ENCODE results near the gene NF1.
"Not testable (repeated sequence)": the region's sequence is repeated elsewhere in the genome, so short reads cannot be mapped to it uniquely, and the experiment has no call there.

NF1 gene

DNA sequence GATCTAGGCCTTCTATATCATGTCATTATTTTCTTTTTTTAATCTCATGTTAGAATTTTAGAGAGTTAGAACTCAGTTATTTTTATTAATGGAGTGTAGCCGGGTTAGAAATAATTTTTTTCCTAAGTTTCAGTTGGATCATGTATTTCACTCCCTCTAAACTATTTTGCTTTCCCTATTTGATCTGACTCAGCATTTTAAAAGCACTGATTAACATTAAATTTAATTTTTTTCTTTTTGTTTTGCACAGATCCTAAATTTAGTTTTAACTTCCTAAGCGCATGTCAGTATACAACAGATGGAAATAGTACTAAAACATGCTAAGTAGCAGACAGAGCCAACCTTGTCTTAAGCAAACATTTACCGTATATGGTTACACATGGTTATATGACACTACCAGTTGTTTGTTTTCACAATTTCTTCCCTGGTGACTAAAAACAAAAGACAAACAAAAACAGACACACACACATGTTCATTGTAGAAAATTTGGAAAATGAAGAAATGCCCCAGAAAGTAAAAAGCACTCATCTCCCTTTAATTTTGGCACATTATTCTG, 263.1 kb downstream of the NF1 start:
- DNase-seq: no peak

DNA sequence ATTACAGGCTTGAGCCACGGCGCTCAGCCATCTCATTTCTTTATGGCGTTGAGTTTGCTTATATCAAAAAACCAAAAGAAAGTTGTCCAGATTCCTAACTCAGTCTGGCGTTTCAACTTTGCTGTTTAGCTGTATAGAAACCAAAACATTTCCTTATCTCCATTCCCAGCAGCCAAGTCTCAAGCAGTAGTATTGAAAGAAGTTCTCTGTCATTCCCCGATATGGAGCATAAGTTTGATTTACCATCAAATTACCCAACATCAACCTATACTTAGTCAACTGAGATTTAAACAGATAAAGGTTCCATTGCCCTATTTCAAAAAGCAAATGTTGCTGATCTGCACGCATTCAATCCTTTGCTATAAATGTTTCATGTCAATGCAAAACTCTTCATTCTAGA, 269.2 kb downstream of the NF1 start:
- no peak for DNase-seq

DNA sequence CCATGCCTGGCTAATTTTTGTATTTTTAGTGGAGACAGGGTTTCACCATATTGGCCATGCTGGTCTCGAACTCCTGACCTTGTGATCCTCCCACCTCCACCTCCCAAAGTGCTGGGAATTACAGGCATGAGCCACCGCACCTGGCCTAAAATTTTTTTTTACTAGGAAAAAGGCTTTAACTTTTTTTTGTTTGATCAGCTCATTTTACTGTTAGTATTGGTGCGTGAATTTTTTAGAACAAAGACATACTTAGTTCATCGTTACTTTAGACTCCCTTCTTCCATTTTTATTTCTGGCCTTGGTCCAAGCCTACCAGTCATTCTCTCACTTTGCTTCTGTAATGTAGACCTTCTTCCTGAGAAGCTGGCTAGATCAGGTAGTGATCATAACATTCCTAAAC, 271.3 kb downstream of the NF1 start:
- no peak for DNase-seq

DNA sequence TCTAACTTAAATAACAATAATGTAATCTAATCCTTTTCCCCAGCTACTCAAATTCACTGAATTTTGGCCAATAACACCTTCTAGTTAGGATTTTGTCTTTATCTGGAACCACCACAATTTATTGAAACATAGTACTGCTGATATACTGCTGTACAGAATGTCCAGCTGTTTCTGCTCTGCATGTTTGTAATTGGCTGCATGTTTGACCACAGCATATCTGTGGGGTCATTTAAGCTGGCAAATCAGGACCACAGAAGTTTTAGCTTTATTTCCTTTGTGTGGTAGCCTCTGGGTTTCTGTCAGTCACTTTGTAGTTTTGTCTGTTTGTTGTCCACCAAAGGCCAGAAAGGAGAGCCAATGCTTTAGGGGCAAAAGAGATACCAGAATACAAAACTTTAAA, 274.5 kb downstream of the NF1 start:
- DNase-seq: peak; percentile 29

DNA sequence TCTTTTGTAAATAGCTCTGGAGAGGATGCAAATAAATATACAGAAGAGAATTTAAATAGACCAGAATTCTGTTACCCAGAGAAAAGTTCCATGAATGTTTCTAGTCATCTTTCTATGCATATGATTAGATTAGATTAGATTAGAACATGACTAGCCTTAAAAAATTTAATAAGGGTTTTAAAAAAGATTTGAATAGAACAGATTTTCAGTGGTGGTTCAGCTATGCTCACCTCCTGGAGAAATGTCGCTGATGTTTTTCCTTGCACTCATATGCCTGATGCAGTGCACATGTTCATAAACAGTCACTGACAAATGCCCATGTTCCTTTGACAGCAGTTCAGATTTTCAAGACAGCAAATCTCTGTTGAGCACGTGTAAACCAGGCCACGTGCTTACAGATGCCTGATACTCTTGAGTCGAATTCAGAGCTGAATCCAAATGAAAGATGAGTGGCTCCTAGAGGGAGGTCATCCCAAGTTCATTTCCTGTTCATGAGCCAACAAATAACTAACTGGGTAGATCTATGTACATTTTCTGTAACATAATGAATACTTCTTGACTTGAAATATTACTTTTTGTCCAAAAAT, 276.8 kb downstream of the NF1 start:
- peak; percentile 60 for DNase-seq

DNA sequence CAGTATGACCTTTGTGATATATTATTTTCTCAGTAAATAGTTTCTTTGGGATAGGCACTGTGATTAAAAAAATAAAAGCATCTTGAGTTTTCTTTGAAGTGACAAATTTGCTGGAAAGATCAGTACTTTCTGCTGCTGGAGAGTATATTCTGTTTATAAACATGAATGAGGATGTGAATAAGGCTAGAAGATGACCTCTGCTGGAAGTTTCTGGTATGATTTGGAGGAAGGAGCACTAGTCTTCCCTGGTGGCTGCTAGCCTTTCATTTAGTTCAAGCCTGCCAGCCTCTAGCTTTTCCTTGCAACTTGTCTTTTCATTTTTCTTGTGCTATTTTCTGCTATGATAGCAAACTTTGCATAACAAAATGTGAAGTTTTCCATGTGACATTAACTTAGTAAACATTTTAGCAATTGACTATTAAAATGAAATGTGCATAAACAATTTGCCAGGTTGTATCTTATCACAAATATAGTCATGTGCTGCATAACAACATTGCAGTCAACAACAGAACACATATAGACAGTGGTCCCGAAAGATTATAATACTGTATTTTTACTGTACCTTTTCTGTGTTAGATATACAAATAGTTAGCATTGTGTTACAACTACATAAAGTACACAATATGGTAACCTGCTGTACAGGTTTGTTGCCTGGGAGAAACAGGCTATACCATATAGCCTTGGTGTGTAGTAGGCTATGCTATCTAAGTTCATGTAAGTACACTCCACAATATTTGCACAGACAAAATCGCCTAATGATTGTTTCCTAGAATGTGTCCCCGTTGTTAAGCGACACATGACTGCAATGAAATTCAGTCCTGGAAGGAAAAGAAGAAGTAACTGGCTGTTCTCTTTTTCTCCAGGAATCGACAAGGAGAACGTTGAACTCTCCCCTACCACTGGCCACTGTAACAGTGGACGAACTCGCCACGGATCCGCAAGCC, 278.6 kb downstream of the NF1 start:
- DNase-seq: peak; percentile 62

DNA sequence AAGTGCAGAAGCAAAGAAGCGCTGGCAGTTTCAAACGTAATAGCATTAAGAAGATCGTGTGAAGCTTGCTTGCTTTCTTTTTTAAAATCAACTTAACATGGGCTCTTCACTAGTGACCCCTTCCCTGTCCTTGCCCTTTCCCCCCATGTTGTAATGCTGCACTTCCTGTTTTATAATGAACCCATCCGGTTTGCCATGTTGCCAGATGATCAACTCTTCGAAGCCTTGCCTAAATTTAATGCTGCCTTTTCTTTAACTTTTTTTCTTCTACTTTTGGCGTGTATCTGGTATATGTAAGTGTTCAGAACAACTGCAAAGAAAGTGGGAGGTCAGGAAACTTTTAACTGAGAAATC, 279.3 kb downstream of the NF1 start:
- no peak for DNase-seq

DNA sequence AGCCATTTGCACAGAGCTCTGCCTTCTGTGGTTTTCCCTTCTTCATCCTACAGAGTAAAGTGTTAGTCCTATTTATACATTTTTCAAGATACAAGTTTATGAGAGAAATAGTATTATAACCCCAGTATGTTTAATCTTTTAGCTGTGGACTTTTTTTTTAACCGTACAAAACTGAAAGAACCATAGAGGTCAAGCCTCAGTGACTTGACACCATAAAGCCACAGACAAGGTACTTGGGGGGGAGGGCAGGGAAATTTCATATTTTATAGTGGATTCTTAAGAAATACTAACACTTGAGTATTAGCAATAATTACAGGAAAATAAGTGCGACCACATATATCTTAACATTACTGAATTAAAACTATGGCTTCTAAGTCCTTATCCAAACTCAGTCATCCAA, 279.7 kb downstream of the NF1 start:
- no peak for DNase-seq

DNA sequence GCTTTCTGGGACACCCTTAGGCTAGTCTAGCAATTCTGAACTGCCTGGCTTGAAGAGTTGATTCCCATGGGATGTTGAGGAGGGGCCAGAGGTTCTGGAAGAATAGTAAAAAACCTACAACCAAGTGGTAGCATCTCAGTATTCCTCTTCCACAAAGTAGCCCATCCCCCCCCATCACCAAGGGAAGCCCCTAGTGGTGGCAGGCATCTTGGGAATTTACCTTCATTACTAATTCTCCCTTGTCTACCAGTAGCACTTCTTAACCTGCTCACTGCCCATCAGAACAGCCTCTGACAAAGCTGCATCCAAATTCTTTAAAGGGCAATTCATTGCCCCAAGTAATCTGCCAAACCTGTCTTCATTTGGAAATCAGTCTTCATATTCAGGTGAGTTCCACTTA, 283.9 kb downstream of the NF1 start:
- DNase-seq: no peak

DNA sequence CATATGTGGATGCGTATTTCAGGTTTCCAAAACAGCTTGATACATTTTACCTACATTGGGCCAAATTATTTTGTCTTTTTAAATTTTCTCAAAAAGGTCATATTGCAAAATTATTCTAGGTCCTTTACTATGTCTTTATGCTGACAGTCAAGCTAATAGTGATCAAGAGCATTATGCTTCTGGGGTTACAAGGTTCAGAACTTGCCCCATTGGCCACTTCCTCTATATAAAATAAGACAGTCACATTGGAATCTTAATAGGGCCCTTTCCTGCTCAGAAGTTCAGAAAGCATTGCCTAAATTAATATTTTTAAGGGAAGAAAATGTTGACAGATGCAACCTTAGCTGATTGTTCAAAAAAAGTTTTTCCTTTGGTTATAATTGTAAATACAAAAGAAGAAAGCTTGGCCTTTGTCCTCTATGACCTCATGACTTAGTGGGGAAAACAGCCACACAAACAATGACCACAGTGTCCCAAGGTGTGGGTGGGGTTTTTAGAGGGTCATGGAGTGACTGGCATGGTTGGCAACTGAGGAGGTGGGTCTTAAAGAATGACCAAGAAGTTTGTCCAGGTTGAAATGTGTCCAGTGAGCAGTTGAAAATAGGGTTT, 284.9 kb downstream of the NF1 start:
- no peak for DNase-seq

DNA sequence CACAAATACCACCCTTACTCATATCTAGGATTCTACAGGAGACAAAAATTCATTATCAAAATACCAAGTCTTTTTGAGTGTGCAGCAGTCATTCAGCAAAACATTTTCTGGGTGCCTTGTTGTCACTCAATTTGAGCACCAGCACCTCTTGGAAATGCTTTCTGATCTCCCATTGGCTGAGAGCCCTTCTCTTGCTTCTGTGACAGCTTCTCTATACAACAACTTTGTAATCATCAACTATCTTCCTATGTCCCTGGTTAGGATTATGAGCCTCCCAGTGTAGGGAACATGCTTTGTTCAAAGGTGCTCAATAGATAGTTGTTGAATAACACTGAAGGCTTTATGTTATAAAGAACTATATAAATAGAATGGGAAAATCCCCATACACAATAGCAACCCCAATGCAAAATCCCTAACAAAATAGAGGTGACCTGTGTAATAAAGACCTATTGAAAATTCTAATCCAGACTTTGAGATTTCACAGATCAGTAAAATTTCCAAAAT, 286.4 kb downstream of the NF1 start:
- no peak for DNase-seq

DNA sequence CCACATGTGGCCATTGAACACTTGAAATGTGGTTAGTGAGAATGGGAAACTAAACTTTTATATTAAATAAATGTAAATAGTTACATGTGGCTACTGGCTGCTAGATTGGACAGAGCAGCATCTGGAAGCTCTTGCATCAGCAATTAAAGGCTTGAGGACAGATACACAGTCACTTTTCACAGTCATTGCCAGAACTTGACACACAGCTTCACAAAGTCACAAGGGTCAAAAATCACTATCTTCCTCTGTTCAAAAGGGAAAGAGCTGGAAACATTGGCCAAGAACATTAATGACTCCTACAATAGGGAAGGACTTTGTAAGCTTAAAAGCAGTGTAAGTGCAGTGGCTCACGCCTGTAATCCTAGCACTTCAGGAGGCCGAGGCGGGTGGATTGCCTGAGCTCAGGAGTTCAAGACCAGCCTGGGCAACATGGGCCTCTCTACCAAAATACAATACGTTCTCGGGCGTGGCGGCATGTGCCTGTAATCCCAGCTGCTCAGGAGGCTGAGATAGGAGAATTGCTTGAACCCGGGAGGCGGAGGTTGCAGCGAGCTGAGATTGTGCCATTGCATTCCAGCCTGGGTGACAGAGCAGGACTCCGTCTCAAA, 288.0 kb downstream of the NF1 start:
- DNase-seq: not testable (repeated sequence)

DNA sequence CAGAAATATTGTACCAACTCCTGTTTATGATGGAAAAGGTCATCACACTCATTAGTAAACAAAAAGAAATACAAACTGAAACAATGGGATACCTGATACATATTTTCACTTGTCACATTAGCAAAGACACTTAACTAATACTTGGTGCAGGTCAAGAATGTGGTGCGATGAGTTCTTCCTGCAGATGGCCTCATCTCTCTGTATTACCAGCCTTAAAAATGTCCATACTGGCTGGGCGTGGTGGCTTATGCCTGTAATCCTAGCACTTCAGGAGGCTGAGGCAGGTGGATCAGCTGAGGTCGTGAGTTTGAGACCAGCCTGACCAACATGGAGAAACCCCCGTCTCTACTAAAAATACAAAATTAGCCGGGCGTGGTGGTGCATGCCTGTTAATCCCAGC, 288.7 kb downstream of the NF1 start:
- not testable (repeated sequence) for DNase-seq

DNA sequence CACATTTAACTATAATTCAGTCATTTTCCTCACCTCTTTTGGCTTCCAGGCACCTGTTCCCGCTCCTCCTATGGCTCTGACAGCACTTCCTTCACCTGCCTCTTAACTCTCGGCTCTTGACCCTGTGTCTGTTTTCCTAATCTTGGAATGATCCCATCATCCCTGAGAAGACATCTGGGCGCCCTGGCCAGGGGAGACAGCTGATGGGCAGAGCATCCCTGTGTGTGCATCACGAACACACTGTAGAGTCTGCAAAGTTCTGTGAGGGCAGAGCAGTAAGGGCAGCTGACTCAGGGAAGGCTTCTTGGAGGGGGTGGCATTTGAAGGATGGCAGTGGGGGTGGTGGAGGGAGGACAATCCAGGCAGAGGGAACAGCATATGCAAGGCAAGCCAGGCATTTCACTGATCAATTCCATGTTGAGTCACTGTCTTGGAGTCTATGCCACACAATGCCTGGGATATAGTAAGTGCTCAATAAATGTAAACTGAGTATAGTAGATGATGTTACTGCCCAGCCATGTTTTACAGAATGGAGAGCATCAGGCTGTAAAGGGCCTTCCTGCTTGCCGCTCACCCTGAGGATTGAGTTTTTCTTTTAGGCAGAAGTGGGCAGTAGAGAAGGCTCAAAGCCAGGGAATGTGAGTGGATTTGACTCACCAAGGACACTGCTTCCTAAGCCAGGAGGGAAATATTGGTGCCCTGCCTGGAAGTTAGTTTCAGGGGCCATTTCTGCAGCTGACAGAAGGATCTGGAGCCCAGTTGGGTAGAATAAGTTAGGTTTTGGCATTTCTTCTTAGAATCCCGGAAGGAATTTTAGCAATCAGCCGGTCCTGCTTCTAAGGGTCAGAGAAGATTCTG, 290.9 kb downstream of the NF1 start:
- no peak for DNase-seq

DNA sequence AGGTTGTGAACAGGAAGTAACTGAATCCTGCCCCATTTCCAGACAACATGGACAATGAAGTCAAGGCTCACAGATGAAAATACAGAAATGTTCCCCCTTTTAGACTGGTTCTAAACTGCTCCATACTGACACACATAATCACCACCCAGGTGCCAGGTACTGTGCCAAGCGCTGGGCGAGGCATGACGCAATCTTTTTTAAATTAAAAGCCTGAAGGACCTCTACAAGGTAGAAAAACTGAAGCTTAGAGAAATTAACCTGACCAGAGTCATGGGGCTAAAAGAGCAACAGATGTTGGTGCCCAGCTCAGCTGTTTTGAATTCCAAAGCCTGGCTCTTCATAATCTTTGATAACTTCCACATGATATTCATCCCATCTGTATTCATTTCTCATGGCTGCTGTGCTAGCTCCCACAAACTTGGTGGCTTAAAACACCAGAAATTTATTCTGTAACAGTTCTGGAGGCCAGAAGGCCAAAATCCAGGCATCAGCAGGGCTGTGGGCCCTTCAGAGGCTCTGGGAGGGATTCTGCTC, 291.8 kb downstream of the NF1 start:
- DNase-seq: no peak

DNA sequence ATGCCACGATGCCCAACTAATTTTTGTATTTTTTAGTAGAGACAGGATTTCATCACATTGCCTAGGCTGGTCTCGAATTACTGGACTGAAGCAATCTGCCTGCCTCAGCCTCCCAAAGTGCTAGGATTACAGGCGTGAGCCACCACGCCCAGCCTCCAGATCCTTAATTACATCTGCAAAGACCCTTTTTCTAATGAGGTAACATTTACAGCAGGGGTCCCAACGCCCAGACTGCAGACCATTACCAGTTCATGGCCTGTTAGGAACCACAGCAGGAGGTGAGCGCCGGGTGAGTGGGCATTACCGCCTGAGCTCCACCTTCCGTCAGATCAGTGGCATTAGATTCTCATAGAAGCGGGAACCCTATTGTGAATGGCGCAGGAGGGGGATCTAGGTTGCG, 292.7 kb downstream of the NF1 start:
- no peak for DNase-seq

DNA sequence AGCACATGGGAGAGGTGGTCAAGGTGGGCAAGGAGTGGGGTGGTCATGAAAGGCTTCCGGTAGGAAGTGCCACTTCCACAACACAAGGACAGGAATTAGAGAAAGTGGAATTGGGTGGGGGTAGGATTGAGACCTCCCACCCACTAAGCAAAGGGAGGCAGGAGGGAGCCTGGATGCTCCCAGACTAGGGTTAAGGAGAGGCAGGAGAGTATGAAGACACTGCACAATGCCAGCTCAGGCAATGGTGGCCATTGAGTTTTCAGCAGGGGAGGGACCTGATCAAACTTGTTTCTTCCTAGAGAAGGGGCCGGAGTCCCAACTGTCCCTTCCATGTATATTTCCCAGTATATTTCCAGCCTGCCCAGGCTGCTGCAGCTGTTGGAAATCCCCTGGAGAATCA, 293.6 kb downstream of the NF1 start:
- DNase-seq: no peak

DNA sequence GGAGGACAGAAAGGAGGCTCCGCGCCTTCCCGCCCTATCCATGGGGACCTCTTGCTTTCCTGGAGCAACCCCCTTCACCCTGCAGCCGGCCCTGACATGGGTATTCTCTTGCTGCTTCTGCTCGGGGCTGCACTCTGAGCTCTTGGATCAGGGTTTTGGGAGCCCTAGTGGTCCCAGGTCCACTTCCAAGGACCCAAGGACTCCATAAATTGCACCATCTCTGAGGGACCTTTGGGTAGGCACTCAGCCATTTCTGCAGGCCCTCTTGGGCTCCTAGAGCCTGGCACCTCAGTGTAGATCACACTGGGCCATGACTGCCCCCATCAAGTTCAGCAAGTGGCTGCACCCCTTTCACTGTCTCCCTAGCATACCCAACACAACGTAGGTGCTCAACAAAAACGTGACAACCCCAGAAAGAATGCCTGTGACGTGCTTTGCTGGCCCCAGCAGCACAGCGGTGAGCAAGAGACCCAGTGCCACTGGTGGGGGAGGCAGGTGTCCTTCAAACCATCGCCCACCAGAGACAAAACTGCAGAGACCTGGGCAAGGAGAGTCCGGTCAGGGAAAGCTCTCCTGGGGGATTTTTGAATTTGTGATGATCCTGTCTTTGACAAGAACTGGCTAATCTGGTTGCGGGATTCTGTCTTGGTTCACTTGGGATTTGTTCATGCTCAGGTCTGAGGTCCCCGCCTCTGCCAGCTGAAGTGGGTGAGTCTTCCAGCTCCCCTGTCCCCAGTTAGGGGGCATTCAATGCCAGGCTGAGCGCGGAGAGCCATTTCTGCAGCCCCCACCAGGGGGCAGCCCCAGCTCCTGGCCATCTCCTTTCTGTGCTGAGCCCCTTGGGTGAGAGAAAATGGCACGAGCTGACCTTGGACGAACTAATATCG, 294.2 kb downstream of the NF1 start:
- DNase-seq: peak; percentile 15

DNA sequence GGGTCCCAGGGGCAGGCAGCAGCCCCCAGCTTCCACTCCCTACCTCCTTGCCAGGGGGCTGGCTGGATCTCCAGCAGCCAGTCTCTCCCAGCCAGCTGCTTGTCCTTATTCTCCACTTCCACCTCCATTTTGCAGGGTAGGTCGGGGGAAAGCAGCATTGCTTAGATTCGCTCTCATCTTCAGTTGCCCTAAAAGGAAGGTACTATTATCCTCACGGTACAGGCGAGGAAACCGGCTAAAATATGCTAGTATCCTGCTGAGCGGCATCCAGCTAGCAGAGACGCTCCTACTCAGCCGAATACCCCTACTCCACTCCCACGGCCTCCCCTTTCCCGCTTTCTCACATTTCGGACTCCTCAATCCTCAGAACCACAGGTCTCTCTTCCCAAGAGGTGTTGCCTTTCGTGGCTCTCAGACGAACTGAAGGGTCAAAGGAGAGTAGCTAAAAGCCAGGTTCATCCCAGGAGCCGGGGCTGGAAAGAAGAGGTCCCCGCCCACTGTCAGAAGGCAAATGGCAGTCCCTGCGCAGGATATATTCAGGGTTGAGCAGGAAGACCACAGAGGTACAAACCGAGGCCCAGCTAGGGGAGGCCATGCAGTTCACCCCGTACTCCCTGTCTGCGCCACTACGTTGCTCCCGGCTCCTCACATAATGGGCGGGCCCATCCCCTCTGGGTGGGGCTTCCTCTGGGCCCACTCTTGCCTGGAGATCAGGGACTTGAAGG, 295.0 kb downstream of the NF1 start:
- no peak for DNase-seq

DNA sequence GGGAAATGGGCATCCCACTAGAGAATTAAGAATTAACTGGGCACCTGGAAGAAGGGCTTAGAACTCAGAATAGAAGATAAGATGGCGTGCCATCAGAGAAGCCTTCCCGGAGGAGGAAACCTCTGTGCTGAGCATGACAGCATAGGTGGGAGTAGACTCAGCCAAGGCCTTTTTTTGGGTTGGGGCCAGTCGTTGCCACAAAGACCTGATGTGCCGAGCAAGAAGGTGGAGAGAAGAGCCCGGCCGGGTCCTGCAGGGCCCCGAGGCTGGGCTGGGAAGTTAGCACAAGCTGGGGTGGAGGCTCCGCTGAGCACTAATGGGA, 295.6 kb downstream of the NF1 start:
- no peak for DNase-seq

Measured in fibroblast of upper back skin (primary cell).